Measurements from ENCODE around the gene FAM163B. TPM values are rescaled to one million over a fixed set of nuclear protein-coding genes. Genes with fewer than 3 reads are reported as not detected.

FAM163B gene
- total RNA-seq, 4 donors from 2014 or later, result not detected

GRCh38 chr9:133557581-133557980 lies 51.6 kb downstream of the FAM163B start:
- no peak overlapping the region for H3K4me3 ChIP-seq
- DNase-seq (ENCODE audit: extremely low spot score), result no peak
- H3K27me3 ChIP-seq, result no peaks in the 10 kb centered on the region
- TF ChIP-seq CTCF (IDR thresholded peaks at IDR 0.05), result no peak
- no peak for TF ChIP-seq POLR2A (IDR thresholded peaks at IDR 0.05; ENCODE audit: low read depth)
- no peak for TF ChIP-seq EP300 (IDR thresholded peaks at IDR 0.05)
- no peak for TF ChIP-seq POLR2AphosphoS5 (IDR thresholded peaks at IDR 0.05)
- 89% methylated on average over 7 of the region's 9 CpGs for WGBS
- H3K27ac ChIP-seq (replicated peaks in 1 of 4), result peak overlapping the region; percentile 38 to 73 (median 56)
- peaks cover 0 to 19% (median 5%) of the 10 kb centered on the region in 4 donors for H3K36me3 ChIP-seq
- intact Hi-C loops (cut with DNase I), result no loop called here
- peaks cover 36 to 43% (median 39%) of the 10 kb centered on the region in 4 donors for H3K4me1 ChIP-seq
- no peaks in the 10 kb centered on the region for H3K9me3 ChIP-seq

GRCh38 chr9:133556354-133556753 lies 52.8 kb downstream of the FAM163B start:
- DNase-seq (ENCODE audit: extremely low spot score), result no peak
- TF ChIP-seq EP300 (IDR thresholded peaks at IDR 0.05) (no peak), POLR2AphosphoS5 (IDR thresholded peaks at IDR 0.05) (no peak), POLR2A (IDR thresholded peaks at IDR 0.05; ENCODE audit: low read depth) (no peak), CTCF (IDR thresholded peaks at IDR 0.05) (no peak)
- no peaks in the 10 kb centered on the region for H3K27me3 ChIP-seq
- intact Hi-C loops (cut with DNase I), result no loop called here
- H3K4me1 ChIP-seq, result peaks cover 36 to 43% (median 39%) of the 10 kb centered on the region in 4 donors
- H3K36me3 ChIP-seq, result peaks cover 0 to 19% (median 5%) of the 10 kb centered on the region in 4 donors
- H3K27ac ChIP-seq (replicated peaks in 1 of 4), result no peak overlapping the region
- H3K9me3 ChIP-seq, result no peaks in the 10 kb centered on the region
- no peak overlapping the region for H3K4me3 ChIP-seq
- 88% methylated on average over 4 of the region's 5 CpGs for WGBS

GRCh38 chr9:133554729-133555128 lies 54.5 kb downstream of the FAM163B start:
- 89% methylated on average over 8 of the region's 8 CpGs for WGBS
- Histone ChIP-seq H3K36me3 (peaks cover 0 to 19% (median 5%) of the 10 kb centered on the region in 4 donors), H3K4me3 (no peak overlapping the region), H3K9me3 (no peaks in the 10 kb centered on the region), H3K4me1 (peaks cover 22 to 27% (median 24%) of the 10 kb centered on the region in 4 donors), H3K27ac (replicated peaks in 1 of 4) (no peak overlapping the region), H3K27me3 (no peaks in the 10 kb centered on the region)
- TF ChIP-seq EP300 (IDR thresholded peaks at IDR 0.05) (no peak), POLR2AphosphoS5 (IDR thresholded peaks at IDR 0.05) (no peak), POLR2A (IDR thresholded peaks at IDR 0.05; ENCODE audit: low read depth) (no peak), CTCF (IDR thresholded peaks at IDR 0.05) (no peak)
- intact Hi-C loops (cut with DNase I), result no loop called here
- no peak for DNase-seq (ENCODE audit: extremely low spot score)

- H3K27me3 ChIP-seq, result no peaks in the 10 kb centered on the region
- DNase-seq (ENCODE audit: extremely low spot score), result no peak
- TF ChIP-seq POLR2A (IDR thresholded peaks at IDR 0.05; ENCODE audit: low read depth) (no peak), EP300 (IDR thresholded peaks at IDR 0.05) (no peak), CTCF (IDR thresholded peaks at IDR 0.05) (no peak), POLR2AphosphoS5 (IDR thresholded peaks at IDR 0.05) (no peak)
- no peak overlapping the region for H3K27ac ChIP-seq (replicated peaks in 1 of 4)
- H3K36me3 ChIP-seq, result peaks cover 0 to 19% (median 5%) of the 10 kb centered on the region in 4 donors
- 82% methylated on average over 10 of the region's 31 CpGs for WGBS
- intact Hi-C loops (cut with DNase I), result no loop called here
- peaks cover 18 to 21% (median 20%) of the 10 kb centered on the region in 4 donors for H3K4me1 ChIP-seq
- H3K9me3 ChIP-seq, result no peaks in the 10 kb centered on the region
- H3K4me3 ChIP-seq, result no peak overlapping the region
Observed at GRCh38 chr9:133553973-133554713, 55.0 kb downstream of the FAM163B start.
